T-helper 1 cell treated with Interleukin-12 subunit alpha and Interleukin-12 subunit beta and Interleukin-4 antibody, amounts not matched to agents 30 ng/mL and 1 ng/mL, for 36 hours (primary cell): ENCODE measurements around the gene ACOX3. TPM values are rescaled to one million over a fixed set of nuclear protein-coding genes. Genes with fewer than 3 reads are reported as not detected.
"Not testable (repeated sequence)": the region's sequence is repeated elsewhere in the genome, so short reads cannot be mapped to it uniquely, and the experiment has no call there.

Source experiments
- intact Hi-C: fragments of 100-400 bp; cut with micrococcal nuclease; formaldehyde crosslinking; loops from one replicate; pipeline ENCODE4 v1.15.1; 2024
- total RNA-seq: library from RNA; stranded (reverse); gene quantifications from 2 replicates; pipeline ENCODE4 v1.2.3, GENCODE V29; 2022

ACOX3 gene
- total RNA-seq, 1 donor from 2014 or later: 16.5 TPM

GRCh38 chr4:8343262-8343966, 97.1 kb downstream of the ACOX3 start:
- intact Hi-C loops: no loop called here

- intact Hi-C loops: no loop called here
Measured at GRCh38 chr4:8342651-8343261, 97.8 kb downstream of the ACOX3 start.

- intact Hi-C loops: no loop called here
Measured at GRCh38 chr4:8341691-8342090, 98.8 kb downstream of the ACOX3 start.

GRCh38 chr4:8341281-8341680, 99.2 kb downstream of the ACOX3 start:
- intact Hi-C loops: not testable (repeated sequence)

- intact Hi-C loops: no loop called here
Measured at GRCh38 chr4:8340781-8341241, 99.7 kb downstream of the ACOX3 start.

- intact Hi-C loops: no loop called here
Measured at GRCh38 chr4:8338351-8338961, 102.1 kb downstream of the ACOX3 start.

- intact Hi-C loops: no loop called here
Measured at GRCh38 chr4:8336412-8337075, 104.0 kb downstream of the ACOX3 start.

- intact Hi-C loops: no loop called here
Measured at GRCh38 chr4:8335848-8336247, 104.7 kb downstream of the ACOX3 start.

- intact Hi-C loops: no loop called here
Measured at GRCh38 chr4:8334786-8335460, 105.6 kb downstream of the ACOX3 start.

GRCh38 chr4:8333726-8334460, 106.6 kb downstream of the ACOX3 start:
- intact Hi-C loops: no loop called here

GRCh38 chr4:8332891-8333331, 107.6 kb downstream of the ACOX3 start:
- intact Hi-C loops: no loop called here

- intact Hi-C loops: no loop called here
Measured at GRCh38 chr4:8332038-8332857, 108.3 kb downstream of the ACOX3 start.

- intact Hi-C loops: no loop called here
Measured at GRCh38 chr4:8331575-8331955, 109.0 kb downstream of the ACOX3 start.

- intact Hi-C loops: no loop called here
Measured at GRCh38 chr4:8330821-8331574, 109.5 kb downstream of the ACOX3 start.

GRCh38 chr4:8329859-8330761, 110.4 kb downstream of the ACOX3 start:
- intact Hi-C loops: no loop called here

GRCh38 chr4:8329560-8329858, 111.0 kb downstream of the ACOX3 start:
- intact Hi-C loops: no loop called here

- intact Hi-C loops: no loop called here
Measured at GRCh38 chr4:8328866-8329559, 111.5 kb downstream of the ACOX3 start.

- intact Hi-C loops: no loop called here
Measured at GRCh38 chr4:8328456-8328855, 112.1 kb downstream of the ACOX3 start.
